Hepatocyte (in vitro differentiated cells): ENCODE data around the gene SMPX. TPM values are rescaled to one million over a fixed set of nuclear protein-coding genes. Genes with fewer than 3 reads are reported as not detected.
A peak's percentile ranks its signal among the peaks of the same experiment; 100 is the strongest.

Experiments used
- DNase-seq: peaks from one replicate; pipeline ENCODE4 v3.0.0-alpha.2; 2016; ENCODE audit warnings: low spot score
- H2AFZ ChIP-seq: fragments of 200-600 bp; sonication (generic); 2 replicates; pipeline ENCODE4 v1.6.0; 2016; ENCODE audit warnings: antibody characterized with exemption, mild to moderate bottlenecking
- H3K27ac ChIP-seq: fragments of 200-600 bp; sonication (generic); 2 replicates; pipeline ENCODE4 v1.5.1; 2016; ENCODE audit warnings: mild to moderate bottlenecking
- H3K27me3 ChIP-seq: fragments of 200-600 bp; sonication (generic); 2 replicates; pipeline ENCODE4 v1.6.1; 2016
- H3K36me3 ChIP-seq: fragments of 200-600 bp; sonication (generic); replicated peaks from 2 replicates; pipeline ENCODE4 v1.5.1; 2016; ENCODE audit warnings: low read depth; ENCODE audit not compliant: insufficient read depth
- H3K4me1 ChIP-seq: fragments of 200-600 bp; sonication (generic); 2 replicates; pipeline ENCODE4 v1.5.1; 2016; ENCODE audit warnings: mild to moderate bottlenecking, moderate library complexity; ENCODE audit not compliant: insufficient read depth
- H3K4me2 ChIP-seq: fragments of 200-600 bp; sonication (generic); 2 replicates; pipeline ENCODE4 v1.6.0; 2016
- H3K4me3 ChIP-seq: fragments of 200-600 bp; sonication (generic); 2 replicates; pipeline ENCODE4 v1.5.1; 2016; ENCODE audit warnings: mild to moderate bottlenecking
- H3K79me2 ChIP-seq: fragments of 200-600 bp; sonication (generic); 2 replicates; pipeline ENCODE4 v1.6.0; 2017; ENCODE audit warnings: mild to moderate bottlenecking
- H3K9me2 ChIP-seq: fragments of 200-600 bp; sonication (generic); replicated peaks from 2 replicates; pipeline ENCODE4 v1.6.0; 2017; ENCODE audit warnings: mild to moderate bottlenecking; ENCODE audit not compliant: insufficient read depth
- H3K9me3 ChIP-seq: fragments of 200-600 bp; sonication (generic); 2 replicates; pipeline ENCODE4 v1.5.1; 2016; ENCODE audit warnings: low read depth, mild to moderate bottlenecking
- H4K20me1 ChIP-seq: fragments of 200-600 bp; sonication (generic); 2 replicates; pipeline ENCODE4 v1.6.0; 2016; ENCODE audit warnings: mild to moderate bottlenecking; ENCODE audit not compliant: insufficient read depth, poor library complexity, severe bottlenecking
- CTCF ChIP-seq: fragments of 200-600 bp; sonication (generic); IDR thresholded peaks from 2 replicates; pipeline ENCODE4 v1.5.1; 2016; ENCODE audit warnings: antibody characterized with exemption, mild to moderate bottlenecking; ENCODE audit not compliant: poor library complexity
- EZH2 ChIP-seq: fragments of 200-600 bp; sonication (generic); IDR thresholded peaks from 2 replicates; pipeline ENCODE4 v1.6.1; 2016; ENCODE audit warnings: antibody characterized with exemption, mild to moderate bottlenecking, borderline replicate concordance
- EZH2phosphoT487 ChIP-seq: fragments of 200-600 bp; sonication (generic); IDR thresholded peaks from one replicate; pipeline ENCODE4 v1.6.1; 2018; ENCODE audit warnings: antibody characterized with exemption, mild to moderate bottlenecking, low read depth, moderate library complexity; ENCODE audit not compliant: unreplicated experiment, severe bottlenecking
- WGBS: methylation state at CpG from one replicate; pipeline ENCODE4 v1.1.6; 2016; ENCODE audit warnings: low lambda C conversion rate; ENCODE audit errors: missing lambda C conversion rate; 5-methylcytosine and 5-hydroxymethylcytosine counted together
- polyA plus RNA-seq: library from polyadenylated mRNA; unstranded; fragments of >200 nt; fragmentation: Nextera tagmentation; extraction: Ambion mirVana; gene quantifications from 2 replicates; pipeline ENCODE4 v1.2.1, GENCODE V29; 2016
- total RNA-seq: library from RNA; depleted of rRNA; stranded (reverse); fragments of >200 nt; gene quantifications from 2 replicates; pipeline ENCODE4 v1.2.3, GENCODE V29; 2014

SMPX gene
- total and polyA plus RNA-seq, 2 experiments from 2014 or later, result 1.4 to 3.0 TPM

DNA sequence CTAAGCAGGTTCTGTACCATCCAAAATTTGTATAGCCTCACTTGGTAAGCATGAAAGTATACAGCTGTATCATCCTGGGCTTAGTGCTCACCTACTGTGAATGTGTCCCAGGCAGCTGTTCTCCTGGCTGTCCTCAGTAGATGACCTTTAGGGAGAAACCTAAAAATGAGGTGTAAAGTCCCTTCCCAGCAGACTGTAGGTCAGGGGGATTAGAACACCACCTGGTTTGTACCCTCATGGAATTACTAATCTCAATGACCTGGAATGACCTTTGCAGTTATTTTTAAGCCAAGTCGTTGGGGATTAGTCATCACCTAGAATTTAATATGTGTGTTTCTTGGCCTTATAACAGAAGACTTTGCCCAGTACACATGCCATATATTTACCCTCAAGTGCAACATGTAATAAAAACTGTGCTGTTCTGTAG, 42.4 kb upstream of the SMPX start:
- Histone ChIP-seq H3K27me3 (no peaks in the 10 kb centered on the region), H4K20me1 (no peaks in the 10 kb centered on the region), H3K27ac (no peak overlapping the region), H3K36me3 (no peaks in the 10 kb centered on the region), H3K4me1 (peaks cover 13% of the 10 kb centered on the region), H3K79me2 (no peaks in the 10 kb centered on the region), H3K9me2 (no peaks in the 10 kb centered on the region), H3K4me3 (no peak overlapping the region), H2AFZ (no peak overlapping the region), H3K4me2 (no peak overlapping the region), H3K9me3 (no peaks in the 10 kb centered on the region)
- TF ChIP-seq EZH2, result no peak
- no peak for TF ChIP-seq CTCF
- TF ChIP-seq EZH2phosphoT487, result no peak
- no peak for DNase-seq
- WGBS, result 7% methylated on average over 1 of the region's 1 CpG

- no peaks in the 10 kb centered on the region for H3K79me2 ChIP-seq
- H3K27me3 ChIP-seq, result no peaks in the 10 kb centered on the region
- no peaks in the 10 kb centered on the region for H3K9me2 ChIP-seq
- no peaks in the 10 kb centered on the region for H4K20me1 ChIP-seq
- no peak overlapping the region for H3K27ac ChIP-seq
- no peak overlapping the region for H3K4me2 ChIP-seq
- H3K9me3 ChIP-seq, result no peaks in the 10 kb centered on the region
- no peaks in the 10 kb centered on the region for H3K36me3 ChIP-seq
- 87% methylated on average over 6 of the region's 6 CpGs for WGBS
- no peak overlapping the region for H3K4me3 ChIP-seq
- H2AFZ ChIP-seq, result no peak overlapping the region
- TF ChIP-seq EZH2phosphoT487 (no peak), CTCF (no peak), EZH2 (no peak)
- H3K4me1 ChIP-seq, result peaks cover 13% of the 10 kb centered on the region
- no peak for DNase-seq
Measured at GRCh38 chrX:21799767-21800166, 41.9 kb upstream of the SMPX start.

- DNase-seq, result peak; percentile 29
Measured at GRCh38 chrX:21798677-21799219, 40.8 kb upstream of the SMPX start.

More at GRCh38 chrX:21798677-21799219, 40.8 kb upstream of the SMPX start:
- Histone ChIP-seq H3K36me3 (no peaks in the 10 kb centered on the region), H2AFZ (no peak overlapping the region), H3K4me2 (no peak overlapping the region), H3K27ac (peak overlapping the region; percentile 11), H3K4me3 (no peak overlapping the region), H3K4me1 (peaks cover 9% of the 10 kb centered on the region), H3K79me2 (no peaks in the 10 kb centered on the region), H3K9me3 (no peaks in the 10 kb centered on the region), H4K20me1 (no peaks in the 10 kb centered on the region), H3K9me2 (no peaks in the 10 kb centered on the region), H3K27me3 (no peaks in the 10 kb centered on the region)
- TF ChIP-seq CTCF (no peak), EZH2 (no peak), EZH2phosphoT487 (no peak)
- WGBS, result 74% methylated on average over 6 of the region's 6 CpGs
